Measurements from ENCODE around the gene TRAF3IP1.

TRAF3IP1 gene

GRCh38 chr2:238408615-238409340 lies 88.5 kb downstream of the TRAF3IP1 start:
- no peak for DNase-seq (ENCODE audit: low spot score)

GRCh38 chr2:238409341-238410199 lies 89.3 kb downstream of the TRAF3IP1 start:
- DNase-seq (ENCODE audit: low spot score), result no peak

- DNase-seq (ENCODE audit: low spot score), result no peak
Observed at GRCh38 chr2:238412067-238412767, 91.9 kb downstream of the TRAF3IP1 start.

- DNase-seq (ENCODE audit: low spot score), result no peak
Observed at GRCh38 chr2:238413368-238413767, 93.0 kb downstream of the TRAF3IP1 start.

GRCh38 chr2:238415036-238415764 lies 94.9 kb downstream of the TRAF3IP1 start:
- no peak for DNase-seq (ENCODE audit: low spot score)

GRCh38 chr2:238415893-238416292 lies 95.6 kb downstream of the TRAF3IP1 start:
- no peak for DNase-seq (ENCODE audit: low spot score)

GRCh38 chr2:238418196-238418998 lies 98.1 kb downstream of the TRAF3IP1 start:
- DNase-seq (ENCODE audit: low spot score), result no peak

GRCh38 chr2:238418999-238419546 lies 98.8 kb downstream of the TRAF3IP1 start:
- DNase-seq (ENCODE audit: low spot score), result no peak

GRCh38 chr2:238420442-238420841 lies 100.1 kb downstream of the TRAF3IP1 start:
- DNase-seq (ENCODE audit: low spot score), result no peak

- no peak for DNase-seq (ENCODE audit: low spot score)
Observed at GRCh38 chr2:238420878-238421694, 100.8 kb downstream of the TRAF3IP1 start.

GRCh38 chr2:238421695-238422035 lies 101.3 kb downstream of the TRAF3IP1 start:
- DNase-seq (ENCODE audit: low spot score), result no peak

GRCh38 chr2:238422285-238422684 lies 102.0 kb downstream of the TRAF3IP1 start:
- DNase-seq (ENCODE audit: low spot score), result no peak

GRCh38 chr2:238422940-238423339 lies 102.6 kb downstream of the TRAF3IP1 start:
- no peak for DNase-seq (ENCODE audit: low spot score)

- peak; percentile 68 for DNase-seq (ENCODE audit: low spot score)
Observed at GRCh38 chr2:238423561-238424312, 103.4 kb downstream of the TRAF3IP1 start.

- DNase-seq (ENCODE audit: low spot score), result no peak
Observed at GRCh38 chr2:238424313-238424700, 104.0 kb downstream of the TRAF3IP1 start.

GRCh38 chr2:238425505-238425978 lies 105.2 kb downstream of the TRAF3IP1 start:
- DNase-seq (ENCODE audit: low spot score), result no peak

- peak; percentile 81 for DNase-seq (ENCODE audit: low spot score)
Observed at GRCh38 chr2:238425979-238426567, 105.8 kb downstream of the TRAF3IP1 start.

GRCh38 chr2:238426568-238427434 lies 106.5 kb downstream of the TRAF3IP1 start, which contains the start of gene ASB1:
Gene ASB1, plus strand, starts transcription at chr2:238426927. Its CDS starts 144 bp downstream, at chr2:238427071.
- DNase-seq (ENCODE audit: low spot score), result peak; percentile 83

All from hepatic stellate cell (primary cell).